HG03521 (cell line): Measurements from ENCODE around the gene ZPR1.
"Not testable (repeated sequence)": the region's sequence is repeated elsewhere in the genome, so short reads cannot be mapped to it uniquely, and the experiment has no call there.

Source experiments
- ATAC-seq: cut with Tn5 transposase; IDR thresholded peaks from one replicate; pipeline ENCODE4 v1.9.1; 2021; ENCODE audit warnings: mild to moderate bottlenecking, moderate library complexity; ENCODE audit not compliant: unreplicated experiment

ZPR1 gene

GRCh38 chr11:116762132-116762531 is 25.7 kb downstream of the ZPR1 start:
- ATAC-seq: no peak

GRCh38 chr11:116756044-116756443 is 31.8 kb downstream of the ZPR1 start:
- ATAC-seq: not testable (repeated sequence)

GRCh38 chr11:116750070-116750718 is 37.6 kb downstream of the ZPR1 start:
- no peak for ATAC-seq

GRCh38 chr11:116742104-116742503 is 45.7 kb downstream of the ZPR1 start:
- no peak for ATAC-seq

- ATAC-seq: no peak
Observed at GRCh38 chr11:116740741-116741140, 47.1 kb downstream of the ZPR1 start.

- no peak for ATAC-seq
Observed at GRCh38 chr11:116738975-116739374, 48.8 kb downstream of the ZPR1 start.

GRCh38 chr11:116736763-116737162 is 51.1 kb downstream of the ZPR1 start:
- no peak for ATAC-seq

- ATAC-seq: no peak
Observed at GRCh38 chr11:116733969-116734508, 53.8 kb downstream of the ZPR1 start.

GRCh38 chr11:116733043-116733755 is 54.6 kb downstream of the ZPR1 start:
- no peak for ATAC-seq

GRCh38 chr11:116732271-116733042 is 55.4 kb downstream of the ZPR1 start:
- ATAC-seq: peak; percentile 75

GRCh38 chr11:116731821-116732220 is 56.0 kb downstream of the ZPR1 start:
- ATAC-seq: no peak

- no peak for ATAC-seq
Observed at GRCh38 chr11:116731097-116731761, 56.6 kb downstream of the ZPR1 start.

- no peak for ATAC-seq
Observed at GRCh38 chr11:116730601-116731000, 57.2 kb downstream of the ZPR1 start.

GRCh38 chr11:116730241-116730561 is 57.6 kb downstream of the ZPR1 start:
- no peak for ATAC-seq

GRCh38 chr11:116729501-116730240 is 58.2 kb downstream of the ZPR1 start:
- ATAC-seq: no peak

- no peak for ATAC-seq
Observed at GRCh38 chr11:116727990-116728389, 59.8 kb downstream of the ZPR1 start.

GRCh38 chr11:116725434-116726221 is 62.2 kb downstream of the ZPR1 start:
- ATAC-seq: no peak

- no peak for ATAC-seq
Observed at GRCh38 chr11:116724813-116725212, 63.0 kb downstream of the ZPR1 start.
